Colonic mucosa (tissue), 4 donors: ENCODE measurements around the gene TTC9B. TPM values are rescaled to one million over a fixed set of nuclear protein-coding genes. Genes with fewer than 3 reads are reported as not detected.

ENCODE experiments used
- DNase-seq: peaks from one replicate; pipeline ENCODE4 v3.0.0-alpha.2; 2020
- H3K27ac ChIP-seq: fragments of 200-600 bp; one replicate; pipeline ENCODE4 v1.8.0; 2021
- H3K27me3 ChIP-seq: fragments of 200-600 bp; one replicate; pipeline ENCODE4 v1.8.0; 2021
- H3K36me3 ChIP-seq: fragments of 200-600 bp; one replicate; pipeline ENCODE4 v1.8.0; 2021
- H3K4me1 ChIP-seq: fragments of 200-600 bp; one replicate; pipeline ENCODE4 v1.8.0; 2021; ENCODE audit warnings: mild to moderate bottlenecking
- H3K4me3 ChIP-seq: fragments of 200-600 bp; one replicate; pipeline ENCODE4 v1.8.0; 2021
- H3K9ac ChIP-seq, 2 donors: one replicate each; pipeline ENCODE4 v1.7.0; 2013; ENCODE audit warnings: control low read depth in 2 of 2, low read depth in 2 of 2, low read length in 2 of 2
- H3K9me3 ChIP-seq: fragments of 200-600 bp; one replicate; pipeline ENCODE4 v1.8.0; 2021
- CTCF ChIP-seq: fragments of 200-600 bp; IDR thresholded peaks from one replicate; pipeline ENCODE4 v1.8.0; 2022; ENCODE audit warnings: antibody characterized with exemption, mild to moderate bottlenecking
- intact Hi-C: fragments of 100-400 bp; cut with DNase I; formaldehyde crosslinking; loops from one replicate; pipeline ENCODE4 v1.14.1; 2022
- total RNA-seq, 2 donors: library from RNA; stranded (reverse); fragmentation: NEBNext Ultra II Directional in 1 of 2; extraction: Animal tissue kit (Norgen Biotek cat#: 25700) in 1 of 2; gene quantifications; one replicate each; pipeline ENCODE4 v1.2.1, GENCODE V29; 2021
- donor health status: healthy.
- donor health status: DM: no; HTN: no; CAD: no.
- donor health status: DM: no; HTN: no; CAD: no.

The TTC9B gene
- total RNA-seq, 2 donors from 2014 or later, result 0.30 to 0.69 TPM

GRCh38 chr19:40247735-40248262, 29.6 kb upstream of the TTC9B start:
- H3K27me3 ChIP-seq, result no peaks in the 10 kb centered on the region
- no peak for DNase-seq
- no peaks in the 10 kb centered on the region for H3K4me1 ChIP-seq
- intact Hi-C loops, result no loop called here
- H3K27ac ChIP-seq, result no peak overlapping the region
- no peaks in the 10 kb centered on the region for H3K36me3 ChIP-seq
- no peak for TF ChIP-seq CTCF
- H3K9ac ChIP-seq, result no peak overlapping the region
- no peak overlapping the region for H3K4me3 ChIP-seq
- no peaks in the 10 kb centered on the region for H3K9me3 ChIP-seq

- Histone ChIP-seq H3K4me1 (no peaks in the 10 kb centered on the region), H3K36me3 (no peaks in the 10 kb centered on the region), H3K27ac (no peak overlapping the region), H3K9me3 (no peaks in the 10 kb centered on the region), H3K27me3 (no peaks in the 10 kb centered on the region), H3K4me3 (no peak overlapping the region), H3K9ac (no peak overlapping the region)
- intact Hi-C loops, result no loop called here
- no peak for DNase-seq
- TF ChIP-seq CTCF, result no peak
These were observed 29.0 kb upstream of the TTC9B start for GRCh38 chr19:40247178-40247577.

GRCh38 chr19:40246292-40247073, 28.3 kb upstream of the TTC9B start:
- no peak for DNase-seq
- no peaks in the 10 kb centered on the region for H3K36me3 ChIP-seq
- no peak overlapping the region for H3K9ac ChIP-seq
- H3K4me1 ChIP-seq, result no peaks in the 10 kb centered on the region
- H3K4me3 ChIP-seq, result no peak overlapping the region
- no peaks in the 10 kb centered on the region for H3K27me3 ChIP-seq
- H3K27ac ChIP-seq, result no peak overlapping the region
- no peak for TF ChIP-seq CTCF
- intact Hi-C loops, result no loop called here
- no peaks in the 10 kb centered on the region for H3K9me3 ChIP-seq

- no peak for DNase-seq
- no peaks in the 10 kb centered on the region for H3K9me3 ChIP-seq
- H3K36me3 ChIP-seq, result no peaks in the 10 kb centered on the region
- H3K4me1 ChIP-seq, result no peaks in the 10 kb centered on the region
- TF ChIP-seq CTCF, result no peak
- H3K27ac ChIP-seq, result no peak overlapping the region
- H3K4me3 ChIP-seq, result no peak overlapping the region
- no peak overlapping the region for H3K9ac ChIP-seq
- H3K27me3 ChIP-seq, result no peaks in the 10 kb centered on the region
- intact Hi-C loops, result no loop called here
These were observed 27.4 kb upstream of the TTC9B start for GRCh38 chr19:40245506-40246128.

- H3K4me1 ChIP-seq, result no peaks in the 10 kb centered on the region
- no peak overlapping the region for H3K9ac ChIP-seq
- no peaks in the 10 kb centered on the region for H3K27me3 ChIP-seq
- no peak for DNase-seq
- H3K27ac ChIP-seq, result no peak overlapping the region
- H3K4me3 ChIP-seq, result no peak overlapping the region
- H3K36me3 ChIP-seq, result no peaks in the 10 kb centered on the region
- TF ChIP-seq CTCF, result no peak
- intact Hi-C loops, result no loop called here
- no peaks in the 10 kb centered on the region for H3K9me3 ChIP-seq
These were observed 26.6 kb upstream of the TTC9B start for GRCh38 chr19:40244579-40245317.
